GM23338 (cell line): Measurements from ENCODE around the gene GJA3.

Source experiments
- EZH2 ChIP-seq: fragments of 200-600 bp; sonication (generic); IDR thresholded peaks from one replicate; pipeline ENCODE4 v1.8.0; 2017; ENCODE audit warnings: antibody characterized with exemption, mild to moderate bottlenecking, low read depth; ENCODE audit not compliant: unreplicated experiment
- EZH2phosphoT487 ChIP-seq: fragments of 200-600 bp; sonication (generic); IDR thresholded peaks from one replicate; pipeline ENCODE4 v1.8.1; 2018; ENCODE audit warnings: antibody characterized with exemption; ENCODE audit not compliant: unreplicated experiment
- NANOG ChIP-seq: IDR thresholded peaks from 2 replicates; pipeline ENCODE4 v1.6.1; 2016; ENCODE audit warnings: antibody characterized with exemption, borderline replicate concordance
- POLR2AphosphoS5 ChIP-seq: IDR thresholded peaks from 2 replicates; pipeline ENCODE4 v1.6.1; 2016; ENCODE audit warnings: antibody characterized with exemption, low read depth
- TF ChIP-seq, protein P1 (sequence below), 2 experiments: fragments of 200-600 bp in 1 of 2; sonication (generic) in 1 of 2; conservative IDR thresholded peaks; 2 replicates each; pipeline versions ENCODE4 v1.5.1 to v1.6.1; 2016 to 2017; ENCODE audit warnings: antibody characterized with exemption in 2 of 2, low read depth in 2 of 2, mild to moderate bottlenecking in 2 of 2, moderate library complexity in 1 of 2
- TF ChIP-seq, protein P2 (sequence below): IDR thresholded peaks from one replicate; pipeline ENCODE4 v1.6.1; 2018; ENCODE audit warnings: antibody characterized with exemption; ENCODE audit not compliant: unreplicated experiment

DNA sequence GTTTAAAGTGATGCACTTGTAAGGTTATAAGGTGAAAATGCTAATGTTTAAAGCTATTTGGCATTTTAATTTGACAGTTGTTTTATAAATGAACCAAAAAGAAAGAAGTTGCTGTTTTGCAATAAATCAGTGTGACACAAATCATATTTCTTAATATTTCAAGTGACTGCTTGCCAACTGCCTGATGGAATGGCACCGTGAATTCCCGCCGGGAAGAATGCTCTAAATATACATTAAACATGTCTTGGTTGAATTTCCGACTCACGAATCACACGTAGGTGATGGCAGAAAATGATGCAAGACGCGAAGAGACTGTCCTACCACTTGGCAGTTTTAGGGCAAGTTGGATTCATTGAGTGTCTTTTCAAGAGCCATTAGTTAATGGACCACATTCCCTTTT, 34.9 kb upstream of the GJA3 start:
- TF ChIP-seq, protein P1, sequence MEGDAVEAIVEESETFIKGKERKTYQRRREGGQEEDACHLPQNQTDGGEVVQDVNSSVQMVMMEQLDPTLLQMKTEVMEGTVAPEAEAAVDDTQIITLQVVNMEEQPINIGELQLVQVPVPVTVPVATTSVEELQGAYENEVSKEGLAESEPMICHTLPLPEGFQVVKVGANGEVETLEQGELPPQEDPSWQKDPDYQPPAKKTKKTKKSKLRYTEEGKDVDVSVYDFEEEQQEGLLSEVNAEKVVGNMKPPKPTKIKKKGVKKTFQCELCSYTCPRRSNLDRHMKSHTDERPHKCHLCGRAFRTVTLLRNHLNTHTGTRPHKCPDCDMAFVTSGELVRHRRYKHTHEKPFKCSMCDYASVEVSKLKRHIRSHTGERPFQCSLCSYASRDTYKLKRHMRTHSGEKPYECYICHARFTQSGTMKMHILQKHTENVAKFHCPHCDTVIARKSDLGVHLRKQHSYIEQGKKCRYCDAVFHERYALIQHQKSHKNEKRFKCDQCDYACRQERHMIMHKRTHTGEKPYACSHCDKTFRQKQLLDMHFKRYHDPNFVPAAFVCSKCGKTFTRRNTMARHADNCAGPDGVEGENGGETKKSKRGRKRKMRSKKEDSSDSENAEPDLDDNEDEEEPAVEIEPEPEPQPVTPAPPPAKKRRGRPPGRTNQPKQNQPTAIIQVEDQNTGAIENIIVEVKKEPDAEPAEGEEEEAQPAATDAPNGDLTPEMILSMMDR (conservative IDR thresholded peaks at IDR 0.05; ENCODE audit: low read depth in 2 of 2) = no peak
- TF ChIP-seq, protein P2, sequence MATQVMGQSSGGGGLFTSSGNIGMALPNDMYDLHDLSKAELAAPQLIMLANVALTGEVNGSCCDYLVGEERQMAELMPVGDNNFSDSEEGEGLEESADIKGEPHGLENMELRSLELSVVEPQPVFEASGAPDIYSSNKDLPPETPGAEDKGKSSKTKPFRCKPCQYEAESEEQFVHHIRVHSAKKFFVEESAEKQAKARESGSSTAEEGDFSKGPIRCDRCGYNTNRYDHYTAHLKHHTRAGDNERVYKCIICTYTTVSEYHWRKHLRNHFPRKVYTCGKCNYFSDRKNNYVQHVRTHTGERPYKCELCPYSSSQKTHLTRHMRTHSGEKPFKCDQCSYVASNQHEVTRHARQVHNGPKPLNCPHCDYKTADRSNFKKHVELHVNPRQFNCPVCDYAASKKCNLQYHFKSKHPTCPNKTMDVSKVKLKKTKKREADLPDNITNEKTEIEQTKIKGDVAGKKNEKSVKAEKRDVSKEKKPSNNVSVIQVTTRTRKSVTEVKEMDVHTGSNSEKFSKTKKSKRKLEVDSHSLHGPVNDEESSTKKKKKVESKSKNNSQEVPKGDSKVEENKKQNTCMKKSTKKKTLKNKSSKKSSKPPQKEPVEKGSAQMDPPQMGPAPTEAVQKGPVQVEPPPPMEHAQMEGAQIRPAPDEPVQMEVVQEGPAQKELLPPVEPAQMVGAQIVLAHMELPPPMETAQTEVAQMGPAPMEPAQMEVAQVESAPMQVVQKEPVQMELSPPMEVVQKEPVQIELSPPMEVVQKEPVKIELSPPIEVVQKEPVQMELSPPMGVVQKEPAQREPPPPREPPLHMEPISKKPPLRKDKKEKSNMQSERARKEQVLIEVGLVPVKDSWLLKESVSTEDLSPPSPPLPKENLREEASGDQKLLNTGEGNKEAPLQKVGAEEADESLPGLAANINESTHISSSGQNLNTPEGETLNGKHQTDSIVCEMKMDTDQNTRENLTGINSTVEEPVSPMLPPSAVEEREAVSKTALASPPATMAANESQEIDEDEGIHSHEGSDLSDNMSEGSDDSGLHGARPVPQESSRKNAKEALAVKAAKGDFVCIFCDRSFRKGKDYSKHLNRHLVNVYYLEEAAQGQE = no peak
- TF ChIP-seq NANOG (no peak), EZH2 (no peak), POLR2AphosphoS5 (no peak), EZH2phosphoT487 (no peak)
